GM18511 (cell line): Measurements from ENCODE around the gene LEF1.

Source experiments
- ATAC-seq: cut with Tn5 transposase; IDR thresholded peaks from one replicate; pipeline ENCODE4 v1.9.1; 2021; ENCODE audit warnings: mild to moderate bottlenecking, moderate library complexity; ENCODE audit not compliant: unreplicated experiment

Gene LEF1

DNA sequence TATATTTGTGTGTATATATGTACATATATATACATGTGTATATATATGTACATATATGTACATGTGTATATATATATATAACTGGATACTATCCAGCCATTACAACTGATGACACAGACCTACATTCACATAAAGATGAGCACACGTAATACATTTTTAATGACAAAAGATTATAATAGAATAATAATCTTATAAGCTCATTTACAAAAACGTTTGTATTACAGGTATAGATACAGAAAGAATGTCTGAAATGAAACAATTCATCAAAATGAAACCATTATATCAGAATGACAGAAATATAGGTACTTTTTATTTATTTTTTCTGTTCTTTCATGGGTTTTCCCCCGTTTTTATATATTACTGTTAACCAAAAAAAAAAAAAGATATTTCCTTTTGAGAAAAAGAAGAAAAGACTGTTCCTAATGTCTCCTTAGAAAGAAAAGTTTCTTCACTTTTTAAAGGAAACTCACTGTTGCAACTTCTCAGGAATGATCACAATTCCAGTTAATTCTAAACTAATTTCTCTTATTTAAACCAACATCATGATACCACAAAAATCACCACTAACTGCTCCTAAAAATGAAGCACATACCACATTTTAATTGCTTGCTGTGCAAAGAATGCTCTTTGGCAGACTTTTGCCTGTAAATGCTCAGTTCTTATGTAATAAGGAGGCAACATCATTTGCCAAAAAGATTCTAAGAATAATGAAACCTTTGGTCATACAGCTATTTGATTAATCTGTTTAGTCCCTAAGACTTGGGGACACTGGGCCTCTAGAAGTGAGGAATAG lies 18.9 kb downstream of the LEF1 start:
- no peak for ATAC-seq

- ATAC-seq: no peak
Observed at GRCh38 chr4:108148316-108148715, 20.4 kb downstream of the LEF1 start.

GRCh38 chr4:108146819-108147218 lies 21.9 kb downstream of the LEF1 start:
- no peak for ATAC-seq

GRCh38 chr4:108146336-108146735 lies 22.4 kb downstream of the LEF1 start:
- no peak for ATAC-seq

- ATAC-seq: no peak
Observed at GRCh38 chr4:108144451-108144850, 24.3 kb downstream of the LEF1 start.

GRCh38 chr4:108143515-108143914 lies 25.2 kb downstream of the LEF1 start:
- ATAC-seq: no peak

- ATAC-seq: no peak
Observed at GRCh38 chr4:108142870-108143269, 25.9 kb downstream of the LEF1 start.

GRCh38 chr4:108141213-108141950 lies 27.4 kb downstream of the LEF1 start:
- peak; percentile 43 for ATAC-seq

DNA sequence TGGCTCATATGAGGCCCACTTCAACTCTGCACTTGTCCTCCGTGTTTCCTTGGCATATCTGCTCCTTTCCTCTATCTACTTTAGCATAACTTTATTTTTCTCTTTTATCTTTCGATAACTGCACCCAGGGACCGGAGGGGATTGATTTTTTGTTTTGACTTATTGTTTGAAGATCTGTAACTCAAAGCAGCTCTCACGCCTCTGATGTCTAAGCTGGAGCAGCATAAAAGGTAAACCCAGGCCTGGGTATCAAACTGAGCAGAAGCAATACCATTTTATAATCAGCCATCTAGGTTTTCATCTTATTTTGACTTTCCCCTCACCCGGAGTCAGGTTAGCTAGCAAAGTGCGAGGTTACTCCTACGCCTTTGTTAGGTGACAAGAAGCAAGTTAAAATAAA lies 28.4 kb downstream of the LEF1 start:
- ATAC-seq: no peak

- peak; percentile 59 for ATAC-seq
Observed at GRCh38 chr4:108139089-108139488, 29.6 kb downstream of the LEF1 start.

- ATAC-seq: peak; percentile 51
Observed at GRCh38 chr4:108135549-108136209, 33.1 kb downstream of the LEF1 start.

- ATAC-seq: no peak
Observed at GRCh38 chr4:108130955-108131354, 37.8 kb downstream of the LEF1 start.

- ATAC-seq: no peak
Observed at GRCh38 chr4:108129196-108129595, 39.5 kb downstream of the LEF1 start.

- no peak for ATAC-seq
Observed at GRCh38 chr4:108126806-108127205, 41.9 kb downstream of the LEF1 start.

GRCh38 chr4:108120789-108121188 lies 47.9 kb downstream of the LEF1 start:
- no peak for ATAC-seq

DNA sequence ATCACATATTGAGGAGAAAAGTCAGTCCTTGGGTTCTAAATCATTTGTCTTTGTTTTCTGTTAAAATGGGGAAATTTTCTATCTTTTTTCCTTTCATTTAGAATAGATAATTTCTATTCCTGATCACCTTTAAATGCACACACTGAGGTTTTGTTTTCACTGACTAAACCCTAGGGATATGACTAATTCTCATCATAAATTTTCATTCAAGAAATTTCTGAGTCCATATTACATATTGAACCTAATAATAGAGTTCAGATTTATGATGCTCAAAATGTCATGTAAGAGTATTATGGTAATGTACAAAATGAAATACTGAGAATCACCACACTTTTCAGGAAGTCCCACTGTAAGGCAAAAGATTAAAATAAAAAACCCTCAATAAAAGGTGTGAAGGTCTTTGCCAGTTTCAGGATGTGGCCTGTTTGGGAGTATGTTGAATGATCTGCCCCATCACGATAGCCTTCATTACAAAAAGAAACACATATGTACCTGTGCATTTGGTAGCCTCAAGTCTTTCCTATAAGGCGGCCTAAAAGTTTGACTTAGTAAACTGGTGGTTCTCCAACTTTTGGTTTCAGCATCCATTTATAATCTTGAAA lies 49.4 kb downstream of the LEF1 start:
- peak; percentile 12 for ATAC-seq

DNA sequence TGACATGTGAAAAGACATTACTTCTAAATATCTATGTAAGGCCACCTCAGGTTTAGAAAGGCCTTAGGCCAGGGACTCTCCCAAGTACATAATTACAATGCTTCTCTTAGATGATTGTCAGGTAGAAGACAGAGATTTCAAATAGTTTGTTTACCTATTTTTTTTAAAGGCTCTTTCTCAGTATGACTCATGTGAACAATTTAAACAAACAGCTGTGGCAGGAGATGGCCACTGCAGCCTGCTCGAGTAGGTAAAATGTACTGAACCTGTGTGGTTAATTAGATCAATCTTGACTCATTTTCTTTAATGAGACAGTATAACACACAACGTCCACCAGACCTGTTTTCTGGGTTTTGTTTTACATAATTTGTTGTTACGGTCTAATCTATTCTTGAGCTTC lies 50.2 kb downstream of the LEF1 start:
- ATAC-seq: peak; percentile 89

- no peak for ATAC-seq
Observed at GRCh38 chr4:108117418-108118182, 51.1 kb downstream of the LEF1 start.

DNA sequence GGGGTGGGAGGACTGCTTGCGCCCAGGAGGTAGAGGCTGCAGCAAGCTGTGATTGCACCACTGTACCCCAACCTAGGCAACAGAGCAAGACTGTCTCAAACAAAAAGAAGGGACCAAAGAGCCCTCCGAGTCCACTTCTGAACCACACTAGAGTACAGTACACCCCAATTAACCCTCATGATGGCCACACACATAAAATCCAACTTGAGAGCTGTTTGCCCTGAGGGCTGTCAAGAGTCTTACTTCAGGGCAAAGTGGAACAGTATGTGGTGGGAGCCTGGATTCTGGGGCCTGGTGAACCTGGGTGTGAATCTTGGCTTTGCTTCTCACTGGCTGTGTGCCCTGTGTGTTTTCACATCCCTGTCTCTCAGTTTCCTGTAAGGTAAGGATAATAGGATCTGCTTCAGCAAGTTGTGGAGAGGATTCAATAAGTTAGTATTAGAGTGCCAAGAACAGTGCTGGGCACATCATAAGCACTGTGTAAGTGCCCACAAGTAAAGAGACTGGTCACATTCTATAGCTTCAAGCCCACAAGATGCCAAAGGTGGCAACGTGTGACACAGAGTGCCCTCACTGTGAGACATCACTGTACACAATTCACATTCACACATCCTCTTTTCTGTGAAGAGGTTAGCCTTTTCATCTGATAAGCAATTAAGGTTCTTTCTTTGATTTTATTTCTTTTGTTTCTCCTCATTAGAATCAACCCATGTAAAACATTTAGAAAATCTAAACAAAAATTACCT lies 52.1 kb downstream of the LEF1 start:
- peak; percentile 41 for ATAC-seq

- no peak for ATAC-seq
Observed at GRCh38 chr4:108115168-108115526, 53.6 kb downstream of the LEF1 start.
